Motor neuron (in vitro differentiated cells): ENCODE measurements around the gene NOSIP. TPM values are rescaled to one million over a fixed set of nuclear protein-coding genes. Genes with fewer than 3 reads are reported as not detected.

Experiments
- ATAC-seq, 8 experiments: fragments of 200-7000 bp; cut with Tn5 transposase; replicated peaks in 6 of 8; 2 replicates each; pipeline ENCODE4 v1.8.0; 2021; ENCODE audit warnings: mild to moderate bottlenecking in 8 of 8, moderate library complexity in 8 of 8
- H3K27ac ChIP-seq, 2 donors: fragments of 250-450 bp; sonication (Bioruptor Pico); 2 replicates each; pipeline ENCODE4 v1.9.0; 2021; ENCODE audit warnings: antibody characterized with exemption in 2 of 2, mild to moderate bottlenecking in 2 of 2, moderate library complexity in 1 of 2
- H3K4me1 ChIP-seq, 2 donors: fragments of 250-450 bp; sonication (Bioruptor Pico); replicated peaks in 1 of 2; 2 replicates each; pipeline ENCODE4 v1.6.1; 2021; ENCODE audit warnings: antibody characterized with exemption in 2 of 2, mild to moderate bottlenecking in 2 of 2, moderate library complexity in 1 of 2
- H3K4me3 ChIP-seq, 5 donors: fragments of 250-450 bp; sonication (Bioruptor Pico); 2 replicates each; pipeline ENCODE4 v1.9.0; 2021; ENCODE audit warnings: antibody characterized with exemption in 5 of 5, mild to moderate bottlenecking in 5 of 5, moderate library complexity in 4 of 5
- WGBS, 10 experiments: fragments of 450-650 bp; shearing (Covaris generic); methylation state at CpG; one replicate each; pipeline ENCODE4 v1.0.0; 2022; 5-methylcytosine and 5-hydroxymethylcytosine counted together
- in situ Hi-C, 9 experiments: fragments of 400-800 bp; cut with MboI; loops; one replicate each; pipeline ENCODE4 v1.15.0; 2021; ENCODE audit warnings: low sequenced_read_pairs in 9 of 9, low pct_unique_long_range_greater_than_20kb in 2 of 9; ENCODE audit not compliant: unreplicated experiment in 9 of 9
- total RNA-seq, 8 experiments: library from RNA; unstranded; fragments of 300-600 nt; gene quantifications; 2 replicates each; pipeline versions ENCODE4 v1.2.3 to v1.2.4, GENCODE V29; 2022

Gene NOSIP
- total RNA-seq, 8 experiments from 2014 or later: 61.7 to 145 (median 76.6) TPM

DNA sequence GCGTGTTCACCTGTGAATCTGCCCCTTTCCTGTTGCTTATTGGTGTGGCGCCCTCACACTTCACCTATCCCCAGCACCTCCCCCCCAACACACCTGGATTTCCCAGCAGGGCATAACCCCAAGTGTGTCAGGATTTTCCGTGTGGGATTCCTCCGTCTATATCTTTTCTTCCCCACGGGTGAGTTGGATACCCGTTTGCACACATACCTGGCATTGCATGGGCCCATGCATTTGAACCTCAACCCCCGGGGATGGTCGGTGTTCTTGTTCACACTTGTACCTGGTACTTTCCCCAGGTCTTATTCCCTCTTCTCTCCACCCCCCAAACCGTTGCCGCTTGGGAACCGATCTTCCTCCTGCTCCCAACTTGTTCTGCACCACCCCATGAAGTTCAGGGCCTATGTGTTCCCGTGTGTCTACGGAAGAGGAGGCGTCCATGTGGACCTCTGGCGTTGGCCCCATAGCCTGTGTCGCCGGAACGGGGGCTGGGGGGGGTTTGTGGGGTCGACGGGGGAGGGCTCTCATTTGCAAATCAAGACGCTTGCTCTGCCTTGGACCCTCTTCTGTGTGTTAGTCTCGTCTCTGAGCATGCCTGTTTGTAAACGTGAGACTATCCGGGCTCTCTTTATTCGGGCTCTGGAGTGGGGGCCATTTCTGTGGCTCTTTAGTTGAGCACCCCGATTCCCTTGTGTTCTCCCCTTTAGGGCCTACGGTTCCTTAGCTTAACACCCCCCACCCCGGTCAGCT, 12.3 kb upstream of the NOSIP start:
- in situ Hi-C loops: no loop called here

DNA sequence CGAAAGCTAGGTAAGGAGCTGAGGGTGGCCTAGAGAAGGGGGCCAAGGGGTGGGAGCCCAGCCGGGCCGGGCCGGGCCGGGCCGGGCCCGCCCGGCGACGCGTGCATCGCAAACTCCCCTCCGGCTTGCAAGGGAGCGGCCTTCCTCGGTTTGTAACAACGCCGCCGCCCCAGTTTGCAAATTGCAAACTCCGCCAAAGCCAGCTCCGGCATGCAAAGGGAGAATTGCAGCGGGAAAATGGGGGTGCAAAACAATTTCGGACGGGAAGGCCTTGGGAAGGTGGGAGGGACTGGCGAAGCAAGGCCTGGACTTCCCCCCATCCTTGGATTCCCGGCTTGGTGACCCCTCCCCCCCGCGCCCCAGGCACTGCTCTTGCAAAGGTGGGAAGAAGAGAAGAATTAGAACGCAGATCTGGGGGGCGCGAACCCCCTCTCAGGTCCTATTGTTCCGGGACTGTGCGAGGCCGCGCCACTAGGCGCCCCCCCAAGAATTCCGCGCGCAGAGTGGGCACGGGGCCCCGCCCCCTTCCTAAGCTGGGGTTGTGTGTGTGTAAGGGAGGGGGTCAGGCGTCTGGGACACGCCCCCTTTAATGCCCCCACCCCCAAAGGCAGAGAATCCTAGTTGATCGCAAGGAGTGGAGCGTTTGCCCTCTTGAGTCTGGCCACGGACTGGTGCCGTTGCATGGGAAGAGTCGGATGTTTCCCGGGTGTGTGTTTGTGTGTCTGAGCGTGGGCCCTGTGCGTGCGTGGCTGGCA, 11.6 kb upstream of the NOSIP start:
- Histone ChIP-seq H3K27ac (peak overlapping the region; percentile 97 to 99), H3K4me3 (peak overlapping the region; percentile 65 to 98 (median 97)), H3K4me1 (peaks cover 6 to 7% of the 10 kb centered on the region in 2 donors)
- peak in 3 of 8 experiments; percentile 9 to 20 (median 15) for ATAC-seq
- WGBS, 10 experiments: 0% methylated on average over 1 to 5 of the region's 51 CpGs; no CpG with 5 or more reads in 7 of the 10 experiments
- in situ Hi-C loops: no loop called here

More for the DNA sequence above, 12.3 kb upstream of the NOSIP start:
- 0 to 10% (median 0%) methylated on average over 2 to 5 of the region's 28 CpGs; no CpG with 5 or more reads in 4 of the 10 experiments for WGBS, 10 experiments
- ATAC-seq: no peak
- H3K4me1 ChIP-seq: peaks cover 6 to 7% of the 10 kb centered on the region in 2 donors
- H3K4me3 ChIP-seq: peak overlapping the region; percentile 65 to 98 (median 97)
- peak overlapping the region; percentile 25 to 30 for H3K27ac ChIP-seq

DNA sequence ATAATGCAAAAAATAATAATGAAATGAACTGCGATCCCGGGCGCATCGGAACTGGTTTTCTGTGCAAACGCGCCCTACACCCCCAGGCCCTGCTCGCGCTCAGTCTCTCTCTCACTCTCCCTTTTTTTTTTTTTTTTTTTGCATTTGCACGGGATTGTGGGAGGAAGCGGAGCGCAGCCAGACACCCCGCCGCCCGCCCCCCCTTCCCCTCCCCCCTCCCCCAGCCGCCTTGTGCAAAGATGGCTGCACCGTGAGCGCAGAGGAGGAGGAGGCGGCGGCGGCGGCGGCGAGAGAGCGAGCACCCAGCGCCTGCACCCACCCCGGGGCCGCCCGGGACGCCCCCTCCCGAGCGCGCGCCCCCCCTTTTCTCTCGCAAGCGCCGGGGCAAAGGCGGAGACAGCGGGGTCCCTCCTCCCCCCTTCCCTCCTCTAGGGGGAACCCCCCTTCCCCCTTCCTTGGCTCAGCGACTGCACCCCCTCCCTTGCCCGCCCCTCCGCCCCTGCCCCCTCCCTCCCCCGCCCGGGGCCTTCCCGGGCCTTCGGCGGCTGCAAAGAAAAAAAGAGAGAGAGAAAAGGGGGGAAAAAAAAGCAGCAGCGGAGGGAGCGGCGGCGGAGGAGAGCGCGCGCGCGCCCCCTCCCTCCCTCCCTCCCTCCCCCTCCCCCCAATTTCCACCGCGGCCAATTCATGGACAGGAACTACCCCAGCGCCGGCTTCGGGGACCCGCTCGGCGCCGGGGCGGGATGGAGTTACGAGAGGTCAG, 10.8 kb upstream of the NOSIP start, which contains the start of gene PRR12:
TSS of gene PRR12 (plus strand) at position 212 of the 760 bp plus-strand sequence. CDS start at position 685, 473 bp downstream.
- peak within 1 kb of the TSS; percentile 65 to 98 (median 97) for H3K4me3 ChIP-seq
- WGBS, 10 experiments: 0 to 5% (median 0%) methylated on average over 1 to 7 of the region's 66 CpGs; no CpG with 5 or more reads in 6 of the 10 experiments
- H3K4me1 ChIP-seq: peaks cover 6 to 7% of the 10 kb centered on the region in 2 donors
- in situ Hi-C loops: no loop called here
- peak; percentile 8 to 52 (median 42) for ATAC-seq
- H3K27ac ChIP-seq: peak within 1 kb of the TSS; percentile 97 to 99

DNA sequence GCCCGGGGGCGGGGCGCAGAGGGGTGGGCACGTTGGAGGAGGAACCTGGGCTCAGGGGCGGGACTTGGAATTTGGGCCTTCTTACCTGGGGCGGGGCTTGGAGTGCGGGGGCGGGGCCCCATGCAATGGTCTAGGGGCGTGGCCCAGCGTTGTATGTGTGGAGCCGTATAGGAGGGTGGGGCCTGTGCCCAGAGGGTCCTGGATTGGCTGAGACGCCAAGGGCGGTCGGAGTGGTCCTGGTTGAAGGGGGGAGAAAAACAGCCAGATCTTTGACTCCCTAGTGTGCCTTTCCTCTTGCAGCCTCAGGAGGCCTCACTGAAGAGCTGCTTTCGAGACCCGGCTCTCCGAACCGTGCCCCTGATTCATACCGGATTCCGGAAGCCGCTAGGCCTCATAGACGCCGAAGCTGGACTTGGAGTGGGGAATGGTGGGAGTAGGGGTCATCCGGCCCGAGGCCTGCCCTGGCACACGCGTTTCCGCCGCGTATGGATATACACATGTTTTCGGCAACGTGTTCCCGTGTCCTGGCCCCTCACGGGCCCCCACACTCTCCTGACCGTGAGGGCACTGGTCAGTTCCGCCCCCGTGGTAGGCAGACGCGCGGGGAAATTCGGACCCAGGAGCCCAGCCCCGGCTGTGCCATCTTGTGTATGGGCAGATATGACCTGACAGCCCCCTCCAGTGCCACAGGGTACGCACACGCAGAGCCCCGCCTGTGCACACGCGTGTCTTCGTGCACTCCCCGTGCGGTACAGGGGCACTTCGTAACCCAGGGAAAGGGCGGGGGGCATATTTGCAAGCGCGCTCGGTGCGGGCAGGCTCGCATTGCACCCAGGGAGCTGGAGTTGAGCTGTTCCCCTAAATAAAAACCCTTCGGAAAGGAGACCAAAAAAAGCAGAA, 10.0 kb upstream of the NOSIP start:
- WGBS, 10 experiments: 0 to 1% (median 0%) methylated on average over 2 to 24 of the region's 58 CpGs; no CpG with 5 or more reads in 5 of the 10 experiments
- in situ Hi-C loops: no loop called here
- peaks cover 14 to 15% of the 10 kb centered on the region in 2 donors for H3K4me1 ChIP-seq
- peak overlapping the region; percentile 65 to 98 (median 97) for H3K4me3 ChIP-seq
- peak overlapping the region; percentile 97 to 99 for H3K27ac ChIP-seq
- ATAC-seq: peak; percentile 57 to 78 (median 69)

DNA sequence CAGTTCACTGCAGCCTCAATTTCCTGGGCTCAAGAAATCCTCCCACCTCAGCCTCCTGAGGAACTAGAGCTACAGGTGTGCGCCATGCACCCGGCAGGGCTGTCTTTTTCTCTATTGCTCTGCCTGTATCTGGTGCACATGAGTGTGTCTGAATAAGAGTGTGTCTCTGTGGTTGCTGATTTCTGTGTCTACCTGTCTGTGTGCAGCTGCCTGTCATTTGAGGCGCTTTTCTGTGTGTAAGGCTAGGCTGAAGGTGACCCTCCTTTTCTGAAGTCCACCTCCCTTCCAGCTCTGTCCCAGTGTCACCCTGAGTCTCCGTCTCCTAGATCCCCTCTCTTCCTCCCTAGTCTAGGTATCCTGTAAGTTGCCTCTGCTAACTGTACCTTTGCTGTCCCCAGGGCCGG, 9.1 kb upstream of the NOSIP start:
- peak overlapping the region; percentile 97 to 99 for H3K27ac ChIP-seq
- WGBS, 10 experiments: 71% methylated on average over 2 of the region's 5 CpGs; no CpG with 5 or more reads in 9 of the 10 experiments
- ATAC-seq: no peak
- peaks cover 22 to 23% of the 10 kb centered on the region in 2 donors for H3K4me1 ChIP-seq
- in situ Hi-C loops: no loop called here
- peak overlapping the region in 3 of 5 donors; percentile 65 to 98 (median 97) for H3K4me3 ChIP-seq

DNA sequence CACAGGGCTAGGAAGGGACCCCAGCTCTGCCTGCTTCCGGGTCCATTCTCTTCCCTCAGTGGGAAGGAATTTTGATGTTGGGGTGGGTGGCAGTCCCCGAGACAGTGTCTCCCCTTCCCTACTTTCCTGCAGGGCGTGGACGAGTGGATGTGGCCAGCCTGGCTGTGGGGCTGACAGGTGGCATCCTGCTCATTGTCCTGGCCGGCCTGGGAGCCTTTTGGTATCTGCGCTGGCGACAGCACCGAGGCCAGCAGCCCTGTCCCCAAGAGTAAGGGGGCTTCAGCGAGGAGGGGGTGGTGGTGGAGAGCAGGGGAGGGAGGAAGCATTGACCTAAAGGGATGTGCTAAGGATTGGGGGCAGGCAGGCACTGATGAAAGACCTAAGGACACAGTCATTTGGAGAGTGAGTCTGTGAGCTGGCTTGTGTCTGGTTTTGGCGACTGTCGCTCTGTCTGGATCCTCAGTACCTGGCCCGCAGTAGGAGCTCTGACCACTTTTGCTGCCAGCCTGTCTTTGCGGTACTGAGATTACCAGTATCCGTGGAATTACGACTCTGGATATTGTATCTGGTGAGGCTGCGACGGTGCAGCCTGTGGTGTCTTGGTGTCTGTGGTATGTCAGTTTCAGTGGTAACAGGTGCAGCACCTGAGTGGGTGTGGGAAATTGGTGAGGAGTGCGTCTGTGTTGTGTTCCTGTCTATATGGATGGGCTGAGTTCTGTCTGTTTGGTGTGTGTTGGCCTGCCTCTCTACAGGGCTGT, 8.2 kb upstream of the NOSIP start:
- in situ Hi-C loops: no loop called here
- ATAC-seq: no peak
- 57 to 96% (median 66%) methylated on average over 4 to 8 of the region's 18 CpGs; no CpG with 5 or more reads in 5 of the 10 experiments for WGBS, 10 experiments
- peaks cover 18% of the 10 kb centered on the region in 2 donors for H3K4me1 ChIP-seq
- H3K4me3 ChIP-seq: no peak overlapping the region
- no peak overlapping the region for H3K27ac ChIP-seq

DNA sequence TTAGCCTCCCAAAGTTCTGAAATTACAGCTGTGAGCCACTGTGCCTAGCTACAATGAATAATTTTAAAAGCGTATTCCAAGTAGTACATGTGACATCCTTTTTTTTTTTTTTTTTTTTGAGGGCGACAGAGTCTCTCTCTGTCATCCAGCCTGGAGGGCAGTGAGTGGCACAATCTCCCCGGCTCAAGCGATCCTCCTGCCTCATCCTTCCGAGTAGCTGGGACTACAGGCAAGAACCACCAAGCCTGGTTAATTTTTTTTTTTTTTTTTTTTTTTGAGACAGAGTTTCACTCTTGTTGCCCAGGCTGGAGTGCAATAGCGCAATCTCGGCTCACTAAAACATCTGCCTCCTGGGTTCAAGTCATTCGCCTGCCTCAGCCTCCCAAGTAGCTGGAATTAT, 6.9 kb upstream of the NOSIP start:
- in situ Hi-C loops: no loop called here
- Histone ChIP-seq H3K27ac (no peak overlapping the region), H3K4me3 (no peak overlapping the region), H3K4me1 (peaks cover 18% of the 10 kb centered on the region in 2 donors)
- 11 to 100% (median 83%) methylated on average over 1 to 7 of the region's 8 CpGs for WGBS, 10 experiments
- ATAC-seq: no peak

GRCh38 chr19:49585023-49585422, 4.7 kb upstream of the NOSIP start:
- in situ Hi-C loops: no loop called here

GRCh38 chr19:49583239-49583638, 2.9 kb upstream of the NOSIP start:
- H3K4me3 ChIP-seq: no peak overlapping the region
- no peak overlapping the region for H3K27ac ChIP-seq
- H3K4me1 ChIP-seq: peaks cover 20 to 29% of the 10 kb centered on the region in 2 donors
- in situ Hi-C loops: no loop called here
- WGBS, 10 experiments: 0 to 50% (median 20%) methylated on average over 1 to 2 of the region's 2 CpGs; no CpG with 5 or more reads in 7 of the 10 experiments
- ATAC-seq: no peak

More at GRCh38 chr19:49585023-49585422, 4.7 kb upstream of the NOSIP start:
- peak in 5 of 8 experiments; percentile 68 to 86 (median 76) for ATAC-seq
- 0 to 80% (median 20%) methylated on average over 1 to 2 of the region's 8 CpGs; no CpG with 5 or more reads in 7 of the 10 experiments for WGBS, 10 experiments
- no peak overlapping the region for H3K4me3 ChIP-seq
- peak overlapping the region; percentile 46 to 64 for H3K27ac ChIP-seq
- H3K4me1 ChIP-seq: peaks cover 18% of the 10 kb centered on the region in 2 donors

DNA sequence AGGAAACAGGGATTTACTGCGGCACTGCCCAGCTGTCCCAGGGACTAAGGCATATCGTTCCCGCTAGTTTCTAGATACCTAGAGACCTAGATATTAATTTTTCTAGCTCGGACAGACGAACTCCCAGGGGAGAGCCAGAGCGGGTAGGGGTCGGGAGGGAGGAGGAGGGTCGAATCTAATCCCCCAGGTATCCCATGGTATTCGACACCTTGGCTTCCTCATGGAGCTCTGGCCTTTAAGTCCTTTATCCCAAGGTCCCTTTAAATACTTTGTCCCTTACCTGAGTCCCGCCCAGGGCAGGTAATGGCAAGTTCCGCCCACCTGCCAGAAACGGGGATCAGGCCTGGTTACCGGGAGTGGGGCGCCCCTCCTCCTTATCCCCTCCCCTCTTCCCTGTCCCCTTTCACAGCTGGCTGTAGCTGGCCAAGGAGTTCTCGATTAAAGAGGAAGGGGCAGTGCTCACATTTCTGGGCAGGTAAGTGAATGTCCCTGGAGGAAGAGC, 702 bp upstream of the NOSIP start, which contains the start of gene PRRG2:
TSS of gene PRRG2 (plus strand) at position 310 of the 502 bp plus-strand sequence. CDS start 1,904 bp downstream, outside the sequence.
- in situ Hi-C loops: no loop called here
- ATAC-seq: no peak
- peak within 1 kb of the TSS; percentile 51 to 52 for H3K27ac ChIP-seq
- H3K4me1 ChIP-seq: peaks cover 20 to 28% of the 10 kb centered on the region in 2 donors
- 11 to 83% (median 39%) methylated on average over 1 to 7 of the region's 15 CpGs; no CpG with 5 or more reads in 2 of the 10 experiments for WGBS, 10 experiments
- peak within 1 kb of the TSS; percentile 52 to 85 (median 68) for H3K4me3 ChIP-seq

DNA sequence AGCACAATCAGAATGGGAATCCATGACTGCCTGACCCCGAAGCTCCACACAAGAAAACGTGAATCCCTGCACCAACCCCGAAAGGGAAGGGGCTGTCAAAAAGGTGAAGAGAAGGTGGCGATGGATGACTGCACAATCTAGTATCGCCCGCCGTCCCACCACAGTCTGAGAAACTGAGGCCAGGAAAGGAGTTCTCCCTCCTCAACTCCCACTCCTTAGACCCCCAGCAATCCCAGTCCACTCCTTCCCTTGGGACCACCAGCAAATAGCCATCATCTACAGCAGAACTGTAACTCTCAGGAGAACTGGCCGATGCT, 451 bp downstream of the NOSIP start:
- peak overlapping the region; percentile 52 to 85 (median 68) for H3K4me3 ChIP-seq

More for the DNA sequence above, 451 bp downstream of the NOSIP start:
- WGBS, 10 experiments: 0 to 4% (median 0%) methylated on average over 2 to 8 of the region's 8 CpGs; no CpG with 5 or more reads in 2 of the 10 experiments
- ATAC-seq: peak in 2 of 8 experiments; percentile 11 to 42
- H3K4me1 ChIP-seq: peaks cover 9 to 17% of the 10 kb centered on the region in 2 donors
- peak overlapping the region; percentile 51 to 52 for H3K27ac ChIP-seq
- in situ Hi-C loops: no loop called here
